Duodenal mucosa (tissue), 2 donors: Measurements from ENCODE around the gene LRRC56.

Experiments
- H3K27ac ChIP-seq: one replicate; pipeline ENCODE4 v1.7.0; 2013; ENCODE audit warnings: low read depth, low read length
- H3K27me3 ChIP-seq, 2 donors: one replicate each; pipeline ENCODE4 v1.7.0; 2013; ENCODE audit warnings: low read length in 2 of 2, control low read depth in 1 of 2; ENCODE audit not compliant: insufficient read depth in 2 of 2, control insufficient read depth in 1 of 2
- H3K36me3 ChIP-seq, 2 donors: one replicate each; pipeline ENCODE4 v1.7.0; 2013; ENCODE audit warnings: low read length in 2 of 2, control low read depth in 1 of 2; ENCODE audit not compliant: insufficient read depth in 2 of 2, control insufficient read depth in 1 of 2
- H3K4me1 ChIP-seq, 2 donors: one replicate each; pipeline ENCODE4 v1.7.0; 2013; ENCODE audit warnings: low read length in 2 of 2, control low read depth in 1 of 2; ENCODE audit not compliant: insufficient read depth in 2 of 2, control insufficient read depth in 1 of 2
- H3K4me3 ChIP-seq, 2 donors: one replicate each; pipeline ENCODE4 v1.7.0; 2013; ENCODE audit warnings: low read length in 2 of 2, low read depth in 1 of 2
- H3K9ac ChIP-seq, 2 donors: one replicate each; pipeline ENCODE4 v1.7.0; 2013; ENCODE audit warnings: low read length in 2 of 2, low read depth in 1 of 2
- H3K9me3 ChIP-seq, 2 donors: one replicate each; pipeline ENCODE4 v1.7.0; 2013; ENCODE audit warnings: low read length in 2 of 2, control low read depth in 1 of 2; ENCODE audit not compliant: control insufficient read depth in 1 of 2

The LRRC56 gene

DNA sequence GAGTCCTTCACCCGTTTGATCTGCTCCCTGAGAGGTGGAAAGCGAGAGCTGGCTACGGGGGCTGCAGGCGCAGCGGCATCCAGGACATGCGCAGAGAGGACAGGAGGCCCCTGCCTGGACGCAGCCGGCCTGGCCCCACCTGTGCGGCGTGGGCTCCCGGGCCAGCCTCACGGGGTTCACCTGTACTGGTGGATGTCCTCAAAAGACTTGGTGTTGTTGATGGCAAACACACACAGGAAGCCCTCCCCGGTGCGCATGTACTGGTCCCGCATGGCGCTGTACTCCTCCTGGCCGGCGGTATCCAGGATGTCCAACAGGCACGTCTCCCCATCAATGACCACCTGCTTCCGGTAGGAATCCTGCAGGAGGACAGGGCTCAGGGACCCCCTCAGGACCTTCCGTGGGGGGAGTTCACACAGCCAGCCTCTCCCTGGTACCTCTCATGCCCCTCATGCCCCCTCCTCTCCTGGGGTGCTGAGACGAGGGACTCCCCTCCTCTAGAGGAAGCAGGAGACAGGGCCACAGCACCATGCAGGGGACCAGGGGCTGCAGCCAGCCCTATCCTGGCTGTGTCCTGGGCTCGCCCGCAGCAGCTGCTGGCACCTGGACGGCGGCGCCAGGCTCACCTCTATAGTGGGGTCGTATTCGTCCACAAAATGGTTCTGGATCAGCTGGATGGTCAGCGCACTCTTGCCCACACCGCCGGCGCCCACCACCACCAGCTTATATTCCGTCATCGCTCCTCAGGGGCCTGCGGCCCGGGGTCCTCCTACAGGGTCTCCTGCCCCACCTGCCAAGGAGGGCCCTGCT is 3.5 kb upstream of the LRRC56 start:
- H3K4me1 ChIP-seq: peaks cover 15 to 42% of the 10 kb centered on the region in 2 donors
- peak overlapping the region in 1 of 2 donors; percentile 68 for H3K4me3 ChIP-seq
- no peak overlapping the region for H3K9ac ChIP-seq
- no peaks in the 10 kb centered on the region for H3K27me3 ChIP-seq
- H3K27ac ChIP-seq: no peak overlapping the region
- peaks cover 11 to 20% of the 10 kb centered on the region in 2 donors for H3K36me3 ChIP-seq
- no peaks in the 10 kb centered on the region for H3K9me3 ChIP-seq

DNA sequence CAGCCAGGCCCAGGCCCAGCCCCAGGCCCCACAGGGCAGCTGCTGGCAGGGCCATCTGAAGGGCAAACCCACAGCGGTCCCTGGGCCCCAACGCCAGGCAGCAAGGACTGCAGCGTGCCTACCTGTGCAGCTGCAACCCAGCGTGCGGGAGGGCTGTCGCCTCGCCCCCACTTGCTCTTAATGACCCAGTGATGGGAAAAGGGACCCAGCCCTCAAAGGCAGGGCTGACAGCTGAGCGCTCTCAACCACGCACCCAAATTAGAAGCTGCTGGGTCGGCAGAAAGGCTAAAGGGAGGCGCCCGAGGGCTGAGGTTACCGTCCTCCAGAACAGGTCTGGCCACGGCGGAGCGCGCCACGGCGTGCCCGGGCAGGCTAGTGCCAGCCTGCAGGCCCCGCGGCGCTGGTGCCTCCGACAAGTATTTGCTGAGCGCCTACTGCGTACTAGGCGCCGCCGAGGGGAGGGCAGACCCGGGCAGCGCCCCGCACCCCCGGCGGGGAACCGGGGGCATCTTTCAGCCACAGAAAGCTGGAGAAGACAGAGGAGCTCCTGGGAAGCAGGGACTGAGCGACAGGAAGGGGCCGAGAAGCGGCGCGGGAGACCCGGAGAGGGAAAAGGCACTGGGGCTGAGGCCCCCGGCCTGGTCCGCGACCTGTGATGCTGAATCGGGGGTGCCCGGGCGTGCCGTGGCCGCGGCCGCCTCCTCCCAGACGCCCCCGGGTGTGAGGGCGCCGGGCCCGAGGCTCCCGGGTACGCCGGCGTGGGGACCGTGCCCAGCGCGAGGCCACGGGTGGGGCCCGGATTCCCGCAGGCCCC is 2.7 kb upstream of the LRRC56 start:
- Histone ChIP-seq H3K4me3 (peak overlapping the region; percentile 68 to 78), H3K27me3 (no peaks in the 10 kb centered on the region), H3K9me3 (no peaks in the 10 kb centered on the region), H3K27ac (no peak overlapping the region), H3K4me1 (peaks cover 15 to 42% of the 10 kb centered on the region in 2 donors), H3K9ac (peak overlapping the region; percentile 38 to 72), H3K36me3 (peaks cover 11 to 20% of the 10 kb centered on the region in 2 donors)

DNA sequence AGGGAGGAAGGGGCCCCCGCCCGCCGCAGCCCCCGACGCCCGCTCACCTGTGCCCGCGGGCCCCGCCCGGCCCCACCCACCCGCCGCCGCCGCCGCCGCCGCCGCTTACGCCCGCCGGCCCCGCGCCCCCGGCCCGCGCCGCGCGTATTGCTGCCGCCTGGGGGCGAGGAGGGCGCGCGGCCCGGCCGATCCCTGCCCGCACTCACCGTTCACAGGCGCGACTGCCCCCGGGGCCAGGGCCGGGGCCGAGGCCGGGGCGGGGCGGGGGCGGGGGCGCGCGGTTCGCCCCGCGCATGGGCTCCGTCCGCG is 2.2 kb upstream of the LRRC56 start:
- no peaks in the 10 kb centered on the region for H3K9me3 ChIP-seq
- peaks cover 15 to 42% of the 10 kb centered on the region in 2 donors for H3K4me1 ChIP-seq
- no peaks in the 10 kb centered on the region for H3K27me3 ChIP-seq
- H3K4me3 ChIP-seq: peak overlapping the region; percentile 68 to 78
- H3K27ac ChIP-seq: no peak overlapping the region
- peaks cover 11 to 20% of the 10 kb centered on the region in 2 donors for H3K36me3 ChIP-seq
- no peak overlapping the region for H3K9ac ChIP-seq

DNA sequence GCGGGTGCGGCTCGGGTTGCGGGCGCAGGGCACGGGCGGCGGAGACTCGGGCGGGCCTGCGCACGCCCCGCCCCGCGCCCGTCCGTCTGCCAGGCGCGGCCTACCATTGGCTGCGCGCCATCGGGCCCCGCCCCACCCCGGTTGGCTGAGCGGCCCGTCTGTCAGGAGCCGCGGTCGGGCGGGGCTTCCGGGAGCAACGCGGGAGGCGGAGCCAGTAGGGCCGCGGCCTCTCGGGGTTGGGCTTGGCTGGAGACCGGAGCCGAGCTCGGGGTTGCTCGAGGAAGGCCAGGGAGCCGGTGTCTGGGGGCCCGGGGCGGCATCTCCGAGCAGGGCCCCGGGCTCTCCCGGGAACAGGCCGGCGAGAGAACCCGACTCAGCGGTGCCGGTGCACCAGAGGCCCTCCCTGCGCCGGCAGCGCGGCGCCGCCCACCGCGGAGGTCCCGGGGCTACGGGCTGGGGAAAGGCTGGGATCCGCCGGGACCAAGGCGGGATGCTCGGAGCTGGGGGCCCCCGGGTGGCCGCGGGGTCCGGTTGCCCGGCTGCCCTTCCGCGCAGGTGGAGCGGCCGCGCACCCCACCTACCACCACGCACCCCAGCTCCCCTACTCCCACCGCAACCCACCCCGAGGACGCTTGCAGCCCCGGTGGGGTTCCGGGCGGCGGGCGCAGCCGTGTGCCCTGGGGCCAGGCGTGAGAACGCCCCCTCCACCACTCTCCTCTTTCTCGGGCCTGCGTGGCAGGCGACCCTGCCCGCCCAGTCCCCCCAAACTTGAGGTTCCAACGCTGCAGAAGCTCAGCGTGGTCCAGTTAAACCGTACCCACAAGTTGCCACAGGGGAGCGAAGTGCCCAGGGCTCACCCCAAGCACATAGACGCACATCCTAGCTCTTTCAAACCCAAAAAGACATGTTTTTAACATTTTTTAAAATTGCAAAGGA is 1.5 kb upstream of the LRRC56 start, which contains the start of gene HRAS:
Gene HRAS (minus strand): TSS at position 58 of the 936 bp plus-strand sequence.
- peaks cover 11 to 20% of the 10 kb centered on the region in 2 donors for H3K36me3 ChIP-seq
- peak within 1 kb of the TSS; percentile 71 to 78 for H3K4me3 ChIP-seq
- peaks cover 15 to 42% of the 10 kb centered on the region in 2 donors for H3K4me1 ChIP-seq
- H3K27me3 ChIP-seq: no peaks in the 10 kb centered on the region
- peak within 1 kb of the TSS; percentile 38 to 72 for H3K9ac ChIP-seq
- H3K9me3 ChIP-seq: no peaks in the 10 kb centered on the region
- no peak within 1 kb of the TSS for H3K27ac ChIP-seq

DNA sequence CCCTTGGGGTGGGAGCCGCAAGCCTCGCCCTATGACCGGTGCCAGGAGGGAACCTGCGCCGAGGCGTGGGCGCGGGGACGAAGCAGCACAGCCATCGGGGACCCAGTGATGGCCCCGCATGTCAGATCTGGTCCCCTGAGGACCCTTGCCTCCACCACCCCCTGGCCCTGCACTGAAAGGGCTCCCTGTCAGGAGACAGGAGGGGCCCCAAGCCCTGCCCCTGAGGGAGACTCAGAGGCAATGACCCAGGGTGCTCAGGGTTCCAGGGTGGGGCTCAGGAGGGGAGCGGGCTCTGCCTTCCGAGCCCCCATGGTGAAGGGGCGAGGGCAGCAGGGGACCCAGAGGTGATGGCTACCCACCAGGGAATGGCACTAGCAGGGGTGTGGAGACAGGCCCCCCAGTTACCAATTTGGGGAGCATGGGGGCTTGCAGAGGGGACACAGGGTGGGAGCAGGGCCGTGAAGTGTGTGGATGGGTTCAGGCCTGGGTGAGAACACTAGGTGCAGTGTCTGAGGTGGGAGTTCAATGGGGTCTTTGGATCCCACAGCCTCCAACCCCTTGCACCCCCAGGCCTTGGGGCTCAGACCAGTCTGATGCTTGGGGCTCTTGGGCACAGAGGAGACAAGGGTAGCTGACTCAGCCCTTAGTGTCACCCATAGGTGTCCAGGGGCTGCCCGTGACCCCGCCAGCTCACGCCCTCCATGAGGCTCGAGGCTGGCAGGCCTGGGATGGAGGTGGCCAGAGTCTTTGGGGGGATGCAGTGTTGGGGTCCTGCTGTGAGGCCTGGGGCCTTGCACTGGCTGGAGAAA is 499 bp downstream of the LRRC56 start:
- Histone ChIP-seq H3K36me3 (peaks cover 3 to 8% of the 10 kb centered on the region in 2 donors), H3K9me3 (no peaks in the 10 kb centered on the region), H3K9ac (peak overlapping the region; percentile 48 to 57), H3K4me3 (peak overlapping the region; percentile 71 to 73), H3K4me1 (peaks cover 15 to 42% of the 10 kb centered on the region in 2 donors), H3K27ac (no peak overlapping the region), H3K27me3 (no peaks in the 10 kb centered on the region)

DNA sequence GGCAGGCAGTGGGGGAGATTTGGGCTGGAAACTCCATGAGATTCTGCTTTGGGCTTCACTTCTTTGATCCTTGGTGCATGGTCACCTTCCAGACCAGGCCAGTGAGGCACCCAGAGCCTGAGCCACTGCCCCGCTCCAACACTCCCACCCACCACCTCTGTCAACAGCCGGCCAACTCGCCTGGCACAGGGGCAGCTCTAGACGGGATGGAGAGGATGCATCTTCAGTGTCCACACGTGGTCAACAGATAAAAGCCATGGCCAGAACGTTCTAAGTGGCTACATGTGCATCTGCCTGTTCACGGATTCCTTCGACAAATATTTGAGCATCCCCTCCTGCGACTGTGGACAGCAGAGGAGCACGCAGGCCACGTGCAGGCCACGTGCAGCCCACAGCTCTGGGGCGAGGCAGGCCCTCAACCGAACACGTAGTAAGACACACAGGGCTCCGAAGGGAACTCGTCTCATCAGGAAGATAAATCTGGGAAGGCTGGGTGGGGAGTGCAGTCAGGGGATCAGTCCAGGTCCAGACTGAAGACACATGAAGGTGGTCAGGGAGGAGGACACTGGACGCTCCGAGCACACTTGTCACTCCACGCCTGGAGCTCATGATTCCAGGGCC is 1.2 kb downstream of the LRRC56 start:
- no peak overlapping the region for H3K27ac ChIP-seq
- no peak overlapping the region for H3K9ac ChIP-seq
- H3K4me1 ChIP-seq: peaks cover 14 to 39% of the 10 kb centered on the region in 2 donors
- H3K27me3 ChIP-seq: no peaks in the 10 kb centered on the region
- no peaks in the 10 kb centered on the region for H3K9me3 ChIP-seq
- no peak overlapping the region for H3K4me3 ChIP-seq
- H3K36me3 ChIP-seq: peaks cover 0 to 2% of the 10 kb centered on the region in 2 donors

DNA sequence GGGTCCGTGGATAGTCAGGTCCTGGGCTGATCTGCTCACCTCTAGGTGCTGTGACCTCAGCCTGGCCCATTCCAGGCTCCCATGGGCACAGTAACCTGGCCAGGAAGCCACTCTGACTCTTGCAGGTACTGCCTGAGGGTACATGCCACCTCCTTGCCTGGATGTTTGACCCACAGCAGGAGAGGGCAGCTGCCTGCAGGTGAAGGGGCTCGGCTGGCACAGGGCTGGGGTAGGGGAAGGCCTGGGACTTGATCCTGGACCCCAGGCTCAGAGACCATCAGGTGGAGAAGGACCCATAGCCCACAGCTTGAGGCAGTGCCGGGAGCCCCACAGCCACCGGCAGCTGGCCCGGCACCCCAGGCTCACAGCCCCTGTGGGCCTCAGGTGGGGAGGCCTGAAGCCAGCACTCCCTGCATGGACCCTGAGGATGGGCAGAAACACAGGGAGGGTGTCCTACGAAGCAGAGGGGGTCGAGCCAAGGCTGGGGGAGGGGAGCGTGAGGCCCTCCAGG is 2.7 kb downstream of the LRRC56 start:
- H3K27ac ChIP-seq: no peak overlapping the region
- no peaks in the 10 kb centered on the region for H3K27me3 ChIP-seq
- H3K4me3 ChIP-seq: no peak overlapping the region
- H3K4me1 ChIP-seq: peaks cover 11 to 31% of the 10 kb centered on the region in 2 donors
- H3K9me3 ChIP-seq: no peaks in the 10 kb centered on the region
- no peaks in the 10 kb centered on the region for H3K36me3 ChIP-seq
- H3K9ac ChIP-seq: no peak overlapping the region

DNA sequence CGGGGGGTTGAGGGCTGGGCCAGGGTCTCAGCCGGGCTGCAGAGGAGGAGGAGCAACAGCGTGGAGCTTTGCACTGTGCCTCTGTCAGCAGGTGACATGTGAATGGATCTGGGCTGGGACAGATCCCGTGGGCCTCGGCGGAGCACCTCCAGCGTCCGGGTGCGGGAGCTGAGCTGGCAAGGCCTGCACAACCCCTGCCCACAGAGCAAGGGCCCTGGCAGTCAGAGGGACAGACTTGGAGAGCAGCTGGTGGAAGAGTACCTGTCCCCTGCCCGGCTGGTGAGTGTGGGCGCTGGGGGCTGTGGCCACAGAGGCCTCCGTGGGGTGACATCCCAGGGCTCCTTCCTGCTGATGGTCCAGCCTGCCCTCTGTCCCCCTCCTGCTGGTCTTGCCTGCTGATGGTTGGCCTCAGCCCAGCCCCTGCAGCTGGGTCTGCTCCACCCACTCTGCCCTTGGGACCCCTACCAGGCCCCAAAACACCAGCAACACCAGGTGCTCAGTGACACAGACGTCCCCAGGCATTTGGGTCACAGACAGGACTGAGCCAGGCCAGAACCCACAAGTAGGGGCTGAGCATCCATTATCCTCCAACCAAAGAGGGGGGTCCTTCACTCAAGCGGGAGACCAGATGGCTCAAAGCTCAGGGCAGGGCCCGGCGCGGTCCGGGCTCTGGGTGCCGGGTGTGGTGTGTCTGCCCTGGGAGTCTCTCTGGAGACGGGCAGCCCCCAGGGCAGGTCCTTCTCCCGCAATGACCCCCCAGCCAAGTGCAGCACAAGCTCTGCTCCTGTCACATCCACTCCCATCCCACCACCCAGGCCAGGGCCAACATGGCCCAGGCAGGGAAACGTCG is 3.5 kb downstream of the LRRC56 start:
- Histone ChIP-seq H3K9ac (no peak overlapping the region), H3K27ac (no peak overlapping the region), H3K4me1 (peaks cover 11 to 31% of the 10 kb centered on the region in 2 donors), H3K27me3 (no peaks in the 10 kb centered on the region), H3K9me3 (no peaks in the 10 kb centered on the region), H3K4me3 (no peak overlapping the region), H3K36me3 (no peaks in the 10 kb centered on the region)
